Large intestine (tissue), 3 donors: ENCODE results near the gene NFASC. TPM values are rescaled to one million over a fixed set of nuclear protein-coding genes. Genes with fewer than 3 reads are reported as not detected.

ENCODE experiments used
- DNase-seq, 2 donors: peaks; one replicate each; pipeline versions ENCODE4 v3.0.0 to v3.0.0-alpha.2; 2013
- H3K27ac ChIP-seq: one replicate; pipeline ENCODE4 v1.5.1; 2013; ENCODE audit warnings: low read length
- H3K27me3 ChIP-seq: 2 replicates; pipeline ENCODE4 v1.6.1; 2013; ENCODE audit warnings: low read length; ENCODE audit not compliant: control insufficient read depth, insufficient read depth
- H3K36me3 ChIP-seq: 2 replicates; pipeline ENCODE4 v1.6.1; 2013; ENCODE audit warnings: low read length; ENCODE audit not compliant: control insufficient read depth, insufficient read depth
- H3K4me1 ChIP-seq: one replicate; pipeline ENCODE4 v1.6.1; 2013; ENCODE audit warnings: low read length; ENCODE audit not compliant: control insufficient read depth, insufficient read depth
- H3K4me3 ChIP-seq: one replicate; pipeline ENCODE4 v1.5.1; 2013; ENCODE audit warnings: low read length
- H3K9me3 ChIP-seq: one replicate; pipeline ENCODE4 v1.6.1; 2013; ENCODE audit warnings: mild to moderate bottlenecking, low read depth, low read length, moderate library complexity; ENCODE audit not compliant: control insufficient read depth
- WGBS: methylation state at CpG from one replicate; pipeline ENCODE4 v1.1.5; 2013; ENCODE audit warnings: low lambda C conversion rate; ENCODE audit not compliant: insufficient coverage; 5-methylcytosine and 5-hydroxymethylcytosine counted together
- polyA plus RNA-seq: library from polyadenylated mRNA; unstranded; fragments of 120-200 nt; gene quantifications from one replicate; pipeline ENCODE4 v1.2.1, GENCODE V29; 2013

The NFASC gene
- polyA plus RNA-seq, 1 donor, result 10.1 TPM

- Histone ChIP-seq H3K36me3 (no peaks in the 10 kb centered on the region), H3K27ac (no peak overlapping the region), H3K27me3 (peaks cover 21% of the 10 kb centered on the region), H3K4me1 (no peaks in the 10 kb centered on the region), H3K4me3 (no peak overlapping the region), H3K9me3 (no peaks in the 10 kb centered on the region)
- no CpG with 5 or more reads among the region's 6 CpGs for WGBS
- no peak for DNase-seq
Measured at GRCh38 chr1:205030241-205030640, 159.6 kb downstream of the NFASC start.

GRCh38 chr1:205030896-205031295 lies 160.2 kb downstream of the NFASC start:
- no peaks in the 10 kb centered on the region for H3K36me3 ChIP-seq
- H3K27ac ChIP-seq, result no peak overlapping the region
- H3K4me1 ChIP-seq, result no peaks in the 10 kb centered on the region
- no peaks in the 10 kb centered on the region for H3K9me3 ChIP-seq
- peaks cover 21% of the 10 kb centered on the region for H3K27me3 ChIP-seq
- no peak for DNase-seq
- H3K4me3 ChIP-seq, result no peak overlapping the region
- WGBS, result no CpG with 5 or more reads among the region's 11 CpGs

- H3K27me3 ChIP-seq, result peaks cover 21% of the 10 kb centered on the region
- no peak overlapping the region for H3K27ac ChIP-seq
- H3K9me3 ChIP-seq, result no peaks in the 10 kb centered on the region
- DNase-seq, result no peak
- H3K4me3 ChIP-seq, result no peak overlapping the region
- H3K36me3 ChIP-seq, result no peaks in the 10 kb centered on the region
- no CpG with 5 or more reads among the region's 7 CpGs for WGBS
- H3K4me1 ChIP-seq, result no peaks in the 10 kb centered on the region
Measured at GRCh38 chr1:205032508-205032907, 161.8 kb downstream of the NFASC start.

DNA sequence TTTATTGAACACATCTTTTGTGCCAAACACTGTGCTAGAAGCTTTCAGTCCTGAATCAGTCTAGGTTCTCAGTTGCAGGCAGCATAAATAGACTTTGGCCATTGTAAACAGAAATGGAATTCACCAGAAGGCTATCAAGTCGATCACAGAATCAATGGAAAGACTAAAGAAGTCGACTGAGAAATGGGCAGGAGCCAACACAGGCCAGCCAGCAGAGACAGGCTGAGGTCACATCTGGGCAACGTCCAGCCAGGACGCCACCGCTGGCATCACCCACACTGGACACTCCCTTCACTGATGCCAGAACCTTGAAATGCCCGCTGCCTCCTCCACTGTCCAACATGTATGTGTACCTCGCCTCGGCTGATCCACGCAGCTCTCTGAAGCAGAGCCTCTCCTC lies 166.9 kb downstream of the NFASC start:
- H3K27me3 ChIP-seq, result peaks cover 21% of the 10 kb centered on the region
- H3K36me3 ChIP-seq, result no peaks in the 10 kb centered on the region
- no peaks in the 10 kb centered on the region for H3K9me3 ChIP-seq
- H3K4me3 ChIP-seq, result no peak overlapping the region
- no peak for DNase-seq
- WGBS, result no CpG with 5 or more reads among the region's 9 CpGs
- H3K27ac ChIP-seq, result no peak overlapping the region
- H3K4me1 ChIP-seq, result no peaks in the 10 kb centered on the region

- no peak overlapping the region for H3K27ac ChIP-seq
- H3K9me3 ChIP-seq, result no peaks in the 10 kb centered on the region
- H3K4me1 ChIP-seq, result no peaks in the 10 kb centered on the region
- DNase-seq, result no peak
- no peak overlapping the region for H3K4me3 ChIP-seq
- H3K36me3 ChIP-seq, result no peaks in the 10 kb centered on the region
- H3K27me3 ChIP-seq, result peaks cover 26% of the 10 kb centered on the region
- no CpG with 5 or more reads among the region's 6 CpGs for WGBS
Measured at GRCh38 chr1:205038132-205038786, 167.6 kb downstream of the NFASC start.

- no peak overlapping the region for H3K27ac ChIP-seq
- no CpG with 5 or more reads among the region's 4 CpGs for WGBS
- H3K9me3 ChIP-seq, result no peaks in the 10 kb centered on the region
- DNase-seq, result no peak
- peaks cover 54% of the 10 kb centered on the region for H3K27me3 ChIP-seq
- H3K4me1 ChIP-seq, result no peaks in the 10 kb centered on the region
- no peaks in the 10 kb centered on the region for H3K36me3 ChIP-seq
- H3K4me3 ChIP-seq, result no peak overlapping the region
Measured at GRCh38 chr1:205041001-205041715, 170.5 kb downstream of the NFASC start.

GRCh38 chr1:205041998-205042910 lies 171.6 kb downstream of the NFASC start:
- Histone ChIP-seq H3K4me1 (no peaks in the 10 kb centered on the region), H3K36me3 (no peaks in the 10 kb centered on the region), H3K27me3 (peaks cover 65% of the 10 kb centered on the region), H3K27ac (no peak overlapping the region), H3K4me3 (no peak overlapping the region), H3K9me3 (no peaks in the 10 kb centered on the region)
- 40% methylated on average over 1 of the region's 16 CpGs for WGBS
- DNase-seq, result no peak

- Histone ChIP-seq H3K36me3 (no peaks in the 10 kb centered on the region), H3K27me3 (peaks cover 73% of the 10 kb centered on the region), H3K9me3 (no peaks in the 10 kb centered on the region), H3K27ac (no peak within 1 kb of the TSS), H3K4me1 (no peaks in the 10 kb centered on the region), H3K4me3 (no peak within 1 kb of the TSS)
- no CpG with 5 or more reads among the region's 53 CpGs for WGBS
- no peak for DNase-seq
Measured at GRCh38 chr1:205042911-205043806, 172.5 kb downstream of the NFASC start, which contains the start of gene CNTN2. TSS of gene CNTN2 (plus strand) at chr1:205043212. CDS start at chr1:205053186, 9,974 bp downstream.

GRCh38 chr1:205043866-205044265 lies 173.2 kb downstream of the NFASC start:
- WGBS, result no CpG with 5 or more reads among the region's 4 CpGs
- Histone ChIP-seq H3K4me1 (no peaks in the 10 kb centered on the region), H3K27me3 (peaks cover 80% of the 10 kb centered on the region), H3K27ac (no peak overlapping the region), H3K4me3 (no peak overlapping the region), H3K9me3 (no peaks in the 10 kb centered on the region), H3K36me3 (no peaks in the 10 kb centered on the region)
- DNase-seq, result no peak
